GM06990 (cell line): ENCODE data around the gene PPP1R3E.

Experiments
- DNase-seq: peaks from one replicate; pipeline ENCODE4 v3.0.0-alpha.2; 2011; ENCODE audit not compliant: insufficient read length; ENCODE audit errors: extremely low read depth
- H3K27me3 ChIP-seq: replicated peaks from 2 replicates; pipeline ENCODE4 v1.6.0; 2011; ENCODE audit warnings: low read length; ENCODE audit not compliant: control insufficient read depth, insufficient read depth
- H3K36me3 ChIP-seq: 2 replicates; pipeline ENCODE4 v1.5.1; 2011; ENCODE audit warnings: low read length; ENCODE audit not compliant: control insufficient read depth, insufficient read depth
- H3K4me3 ChIP-seq: replicated peaks from 2 replicates; pipeline ENCODE4 v1.5.1; 2011; ENCODE audit warnings: low read depth, mild to moderate bottlenecking, control low read depth, low read length
- CTCF ChIP-seq: IDR thresholded peaks from 2 replicates; pipeline ENCODE4 v1.5.1; 2011; ENCODE audit warnings: low read length, control low read depth, mild to moderate bottlenecking, inconsistent platforms; ENCODE audit not compliant: insufficient read depth, poor library complexity, severe bottlenecking

PPP1R3E gene

DNA sequence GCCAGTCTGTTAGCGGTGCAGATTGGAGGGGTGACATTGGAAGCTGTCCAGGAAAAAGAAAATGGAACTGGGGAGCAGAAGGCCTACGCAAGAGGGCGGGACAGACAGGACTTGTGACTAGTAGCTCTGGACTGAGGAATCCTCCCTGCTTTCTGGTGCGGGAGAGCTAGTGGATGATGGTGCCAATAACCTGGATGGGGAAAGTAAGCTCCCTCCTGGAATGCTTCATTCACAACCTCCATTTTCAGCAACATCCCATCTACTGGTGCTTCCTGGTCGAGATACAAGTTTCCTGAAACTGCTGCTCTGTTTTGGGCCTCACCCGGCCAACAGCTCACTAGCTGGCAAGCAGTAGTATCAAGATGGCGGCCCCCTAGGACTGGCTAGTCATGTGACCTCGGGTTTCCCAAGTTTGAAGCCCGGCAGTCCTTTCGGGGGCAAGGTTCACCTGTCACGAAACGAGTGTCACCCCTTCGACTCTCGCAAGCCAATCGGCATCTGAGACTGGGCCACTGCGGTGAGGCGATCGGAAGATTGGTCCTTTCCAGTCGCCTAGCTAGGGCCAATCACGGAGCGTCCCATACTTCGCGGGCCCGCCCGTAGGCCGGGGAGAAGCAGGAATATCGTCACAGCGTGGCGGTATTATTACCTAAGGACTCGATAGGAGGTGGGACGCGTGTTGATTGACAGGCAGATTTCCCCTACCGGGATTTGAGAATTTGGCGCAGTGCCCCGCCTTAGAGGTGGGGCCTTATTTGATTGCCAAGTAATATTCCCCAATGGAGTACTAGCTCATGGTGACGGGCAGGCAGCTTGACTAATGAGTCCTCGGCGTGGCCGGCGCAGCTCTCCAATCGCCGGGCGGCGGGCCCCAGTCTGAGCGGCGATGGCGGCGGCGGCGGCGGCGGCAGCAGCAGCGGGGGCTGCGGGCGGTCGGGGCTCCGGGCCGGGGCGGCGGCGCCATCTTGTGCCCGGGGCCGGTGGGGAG, 18.2 kb upstream of the PPP1R3E start, which contains the start of gene PABPN1:
Gene PABPN1, plus strand, starts transcription at position 874 of the 988 bp plus-strand sequence. Its CDS starts 13 bp downstream, at position 887.
- peak; percentile 97 for DNase-seq
- peaks cover 15% of the 10 kb centered on the region for H3K36me3 ChIP-seq
- no peak for TF ChIP-seq CTCF
- H3K27me3 ChIP-seq = no peaks in the 10 kb centered on the region
- peak within 1 kb of the TSS; percentile 94 for H3K4me3 ChIP-seq

- peaks cover 12% of the 10 kb centered on the region for H3K36me3 ChIP-seq
- H3K27me3 ChIP-seq = no peaks in the 10 kb centered on the region
- DNase-seq = no peak
- peak overlapping the region; percentile 69 for H3K4me3 ChIP-seq
- TF ChIP-seq CTCF = no peak
Measured at GRCh38 chr14:23319746-23320583, 17.3 kb upstream of the PPP1R3E start.

DNA sequence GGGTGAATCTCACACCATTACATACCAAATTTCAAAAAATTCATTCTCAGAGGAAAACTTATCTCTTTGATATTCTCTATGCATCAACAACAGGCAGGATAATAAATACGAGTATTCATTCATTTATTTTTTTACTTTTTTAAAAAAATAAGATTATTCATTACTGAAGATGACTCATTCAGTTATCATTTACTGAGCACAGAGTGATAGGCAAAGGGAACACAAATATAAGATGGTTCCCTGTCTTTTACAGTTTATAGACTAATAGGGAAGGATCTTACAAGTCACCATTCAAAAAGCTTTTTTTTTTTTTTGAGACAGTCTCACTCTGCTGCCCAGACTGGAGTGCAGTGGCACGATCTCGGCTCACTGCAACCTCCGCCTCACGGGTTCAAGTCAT, 13.6 kb upstream of the PPP1R3E start:
- DNase-seq = no peak
- Histone ChIP-seq H3K36me3 (no peaks in the 10 kb centered on the region; the same call in 1 of the 2 replicates), H3K27me3 (no peaks in the 10 kb centered on the region), H3K4me3 (no peak overlapping the region)
- TF ChIP-seq CTCF = no peak

DNA sequence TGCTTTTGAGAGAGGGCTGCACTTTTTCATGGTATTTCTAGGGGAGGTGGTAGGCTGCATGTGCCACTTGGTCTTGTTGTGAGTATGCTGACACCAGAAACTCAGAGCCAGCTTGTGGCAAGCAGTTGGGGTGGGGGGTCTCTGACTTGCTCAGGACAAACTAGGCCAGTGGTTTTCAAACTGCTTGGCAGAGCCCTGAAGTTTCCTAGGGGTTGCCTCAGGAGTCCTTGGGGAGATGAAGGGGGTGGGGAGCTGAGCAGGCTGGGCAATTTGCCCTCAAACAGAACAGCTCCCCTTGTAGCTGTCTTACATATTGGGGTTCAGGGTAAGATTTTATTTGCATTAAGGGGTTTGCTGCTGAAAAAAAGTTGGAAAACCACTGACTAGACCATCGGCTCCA, 7.9 kb upstream of the PPP1R3E start:
- H3K4me3 ChIP-seq = no peak overlapping the region
- DNase-seq = no peak
- TF ChIP-seq CTCF = no peak
- H3K27me3 ChIP-seq = no peaks in the 10 kb centered on the region
- peaks cover 12% of the 10 kb centered on the region for H3K36me3 ChIP-seq

DNA sequence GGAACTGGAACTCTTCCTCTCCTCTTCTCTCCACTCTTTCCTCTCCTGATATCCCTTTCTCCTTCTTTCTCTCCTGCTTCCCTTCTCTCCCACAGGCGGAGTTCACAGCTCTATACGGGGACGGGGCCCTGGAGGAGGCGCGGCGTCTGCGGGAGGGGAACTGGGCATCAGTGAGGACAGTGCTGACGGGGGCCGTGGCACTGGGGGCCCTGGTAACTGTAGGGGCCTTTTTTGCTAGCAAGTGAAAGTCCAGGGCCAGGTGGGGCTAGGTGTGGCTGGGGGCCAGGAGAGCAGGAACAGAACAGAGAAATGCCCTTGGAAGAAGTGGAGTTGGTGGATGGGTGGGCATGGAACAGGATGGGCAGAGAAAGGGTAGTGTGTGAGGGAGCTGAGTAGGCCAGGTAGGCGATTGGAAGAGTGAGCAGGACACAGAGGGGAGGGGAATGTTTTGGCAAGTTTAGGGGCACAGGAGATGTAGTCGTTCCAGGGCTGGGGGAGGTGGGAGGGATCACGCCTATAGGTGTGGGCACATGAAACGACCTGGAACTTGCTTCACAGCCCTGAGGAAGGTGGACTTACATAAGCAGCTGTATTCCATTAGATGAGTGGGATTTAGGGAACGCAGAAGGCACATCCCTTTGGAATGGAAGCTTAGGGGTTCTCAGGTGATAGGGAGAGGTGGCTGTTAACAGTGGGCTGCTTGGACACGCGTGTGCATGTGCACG, 6.2 kb upstream of the PPP1R3E start:
- TF ChIP-seq CTCF = no peak
- Histone ChIP-seq H3K36me3 (peaks cover 12% of the 10 kb centered on the region), H3K4me3 (no peak overlapping the region), H3K27me3 (no peaks in the 10 kb centered on the region)
- DNase-seq = no peak
